NCI-H1930 (cell line): ENCODE measurements around the gene C20orf144.

Experiments used
- DNase-seq, 2 experiments: peaks; one replicate each; lab custom pipeline; 2025; lab: John Stamatoyannopoulos, UW

Gene C20orf144

DNA sequence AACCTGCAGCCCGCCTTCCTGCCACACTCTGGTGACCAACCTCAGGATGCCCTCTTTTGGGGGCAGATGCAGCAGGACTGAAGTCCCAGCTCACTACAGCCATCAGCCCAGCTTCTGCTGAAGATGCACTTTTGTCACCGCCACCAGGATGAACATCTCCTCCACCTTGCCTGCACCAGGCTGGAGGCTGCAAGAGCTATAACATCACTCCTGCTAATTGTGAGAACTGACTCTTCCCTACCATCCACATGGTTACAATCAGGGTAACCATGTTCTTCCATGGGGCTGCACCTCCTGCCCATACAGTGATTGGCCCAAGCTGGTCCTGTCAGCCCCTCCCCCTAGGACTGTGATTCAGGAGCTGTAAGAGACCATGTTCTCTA lies 2.6 kb downstream of the C20orf144 start:
- no peak for DNase-seq

DNA sequence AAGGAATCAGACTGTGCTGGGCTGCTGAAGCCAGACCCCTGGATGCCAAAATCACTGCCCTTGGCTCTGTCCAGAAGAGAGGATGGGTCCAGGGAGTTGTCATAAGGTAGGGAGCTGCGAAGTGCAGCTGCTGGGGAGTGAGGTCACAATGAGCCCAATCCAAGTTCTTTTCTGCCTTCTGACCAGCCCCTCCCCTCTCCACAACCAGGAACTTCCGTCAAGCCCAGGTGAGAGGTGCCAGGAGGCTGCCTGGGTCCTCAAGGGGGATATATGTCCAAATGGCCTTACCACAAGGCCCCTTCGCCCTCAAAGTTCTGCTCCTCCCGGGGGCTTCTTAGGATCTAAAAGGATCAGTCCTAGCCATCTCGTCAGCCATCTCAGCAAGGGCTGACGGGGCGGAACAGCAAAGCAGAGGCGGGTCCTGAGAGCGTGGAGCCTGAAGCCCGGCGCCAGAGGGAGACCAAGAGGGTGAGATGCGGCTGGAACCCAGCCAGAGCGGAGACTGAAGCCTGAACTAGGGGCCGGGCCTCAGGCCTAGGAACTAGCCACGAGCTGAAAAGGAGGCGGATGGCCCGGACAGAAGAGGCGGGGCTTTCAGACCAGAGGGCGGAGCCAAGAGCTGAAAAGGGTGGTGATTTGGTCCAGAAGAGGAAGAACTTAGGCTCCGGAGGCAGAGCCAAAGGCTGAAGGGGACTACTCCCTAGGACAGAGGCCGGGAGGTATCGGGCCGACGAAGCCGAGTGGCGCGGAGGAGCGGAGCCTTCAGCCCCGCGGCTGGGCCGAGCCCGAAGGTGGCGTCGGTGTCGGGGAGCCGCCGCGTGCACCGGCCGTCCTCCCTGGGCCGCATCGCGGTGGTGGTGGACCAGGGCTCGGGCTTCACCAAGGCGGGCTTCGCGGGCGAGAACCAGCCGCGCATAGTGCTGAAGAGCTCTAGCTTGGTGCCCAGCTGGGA lies 4.4 kb downstream of the C20orf144 start, which contains the start of gene ACTL10:
ACTL10 (plus strand) TSS at position 651 of the 952 bp plus-strand sequence. CDS start 555 bp downstream, outside the sequence.
- DNase-seq: no peak

DNA sequence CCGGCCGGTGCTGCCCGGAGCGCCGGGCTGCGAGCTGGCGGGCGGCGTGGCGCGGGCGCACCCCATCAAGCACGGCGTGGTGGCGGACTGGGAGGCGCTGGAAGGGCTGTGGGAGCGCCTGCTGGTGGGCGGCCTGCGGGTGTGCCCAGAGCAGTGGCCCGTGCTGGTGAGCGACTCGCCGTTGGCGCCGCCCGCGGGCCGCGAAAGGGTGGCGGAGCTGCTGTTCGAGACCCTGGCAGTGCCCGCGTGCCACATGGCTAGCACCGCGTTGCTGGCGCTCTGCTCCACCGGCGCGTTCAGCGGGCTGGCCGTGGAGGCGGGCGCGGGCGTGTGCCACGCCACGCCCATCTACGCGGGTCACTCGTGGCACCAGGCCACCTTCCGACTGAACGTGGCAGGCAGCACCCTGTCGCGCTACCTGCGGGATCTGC lies 5.1 kb downstream of the C20orf144 start:
- DNase-seq: no peak

DNA sequence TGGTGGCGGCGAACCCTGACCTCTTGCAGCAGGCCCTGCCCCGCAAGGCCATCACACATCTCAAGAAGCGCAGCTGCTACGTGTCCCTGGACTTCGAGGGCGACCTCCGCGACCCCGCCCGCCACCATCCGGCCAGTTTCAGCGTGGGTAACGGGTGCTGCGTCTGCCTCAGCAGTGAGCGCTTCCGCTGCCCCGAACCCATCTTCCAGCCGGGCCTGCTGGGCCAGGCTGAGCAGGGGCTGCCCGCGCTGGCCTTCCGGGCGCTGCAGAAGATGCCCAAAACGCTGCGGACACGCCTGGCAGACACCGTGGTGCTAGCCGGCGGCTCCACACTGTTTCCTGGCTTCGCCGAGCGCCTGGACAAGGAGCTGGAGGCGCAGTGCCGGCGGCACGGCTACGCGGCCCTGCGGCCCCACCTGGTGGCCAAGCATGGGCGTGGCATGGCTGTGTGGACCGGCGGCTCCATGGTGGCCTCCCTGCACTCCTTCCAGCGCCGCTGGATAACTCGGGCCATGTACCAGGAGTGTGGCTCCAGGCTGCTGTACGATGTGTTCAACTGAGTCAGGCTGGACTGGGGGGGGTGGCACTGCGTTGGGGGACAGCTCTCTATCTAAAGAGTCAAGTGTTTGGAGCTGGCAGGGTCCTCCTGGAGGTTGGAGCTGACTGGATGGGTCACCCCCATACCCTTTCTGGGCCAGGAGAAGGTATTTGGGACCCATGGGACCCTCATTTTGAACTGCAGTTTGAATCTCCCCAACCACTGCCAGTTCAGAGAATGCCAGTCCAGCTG lies 5.7 kb downstream of the C20orf144 start:
- DNase-seq: no peak

DNA sequence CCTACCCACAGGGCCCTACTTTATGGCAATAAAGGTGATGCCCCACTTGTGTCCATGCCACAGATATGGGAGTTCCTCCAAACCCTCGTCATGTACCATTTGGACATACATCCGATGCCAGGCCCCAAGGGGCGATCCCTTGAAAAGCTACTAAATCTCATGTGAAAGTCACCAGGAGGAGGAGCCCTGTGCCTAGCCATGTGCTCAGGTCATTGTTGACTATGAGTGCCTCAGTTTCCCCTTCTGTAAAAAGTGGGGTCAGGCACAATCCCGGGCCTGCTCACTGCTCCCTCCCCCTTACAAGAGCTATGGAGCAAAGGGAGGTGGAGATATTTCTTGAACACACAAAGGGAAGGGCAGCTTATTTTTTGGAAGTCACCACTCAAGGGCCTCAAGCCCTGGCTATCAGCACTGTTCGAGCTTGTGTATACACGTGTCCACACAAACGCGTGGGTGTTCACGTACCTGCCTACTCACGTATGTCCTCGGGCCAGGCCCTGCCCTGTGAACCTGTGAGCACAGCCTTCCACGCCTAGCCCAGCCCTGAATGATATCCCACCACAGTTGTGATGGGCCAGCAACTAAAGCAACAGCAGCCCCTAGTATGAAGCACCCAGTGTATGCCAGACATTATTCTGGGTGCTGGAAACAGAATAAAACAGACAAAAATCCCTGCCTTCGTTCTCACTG lies 6.5 kb downstream of the C20orf144 start:
- no peak for DNase-seq

DNA sequence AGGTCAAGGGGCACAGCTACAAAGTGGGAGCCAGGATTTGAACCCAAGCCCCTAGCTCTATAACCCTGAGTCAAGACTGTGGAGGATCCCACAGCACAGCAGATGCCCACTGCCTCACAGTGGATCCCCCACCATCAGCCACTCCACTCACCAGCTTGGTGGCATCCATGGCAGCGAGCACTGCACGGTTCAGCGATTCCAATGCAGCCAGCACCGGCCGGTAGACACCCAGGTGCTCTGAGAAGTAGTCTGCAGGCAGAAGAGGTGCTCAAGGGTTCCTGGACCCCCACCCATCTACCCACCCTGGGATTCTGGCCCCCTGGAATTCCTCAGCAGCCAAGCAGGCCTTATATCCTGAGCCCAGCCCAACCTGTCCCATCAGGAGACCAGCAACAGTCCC lies 7.1 kb downstream of the C20orf144 start:
- DNase-seq: no peak

DNA sequence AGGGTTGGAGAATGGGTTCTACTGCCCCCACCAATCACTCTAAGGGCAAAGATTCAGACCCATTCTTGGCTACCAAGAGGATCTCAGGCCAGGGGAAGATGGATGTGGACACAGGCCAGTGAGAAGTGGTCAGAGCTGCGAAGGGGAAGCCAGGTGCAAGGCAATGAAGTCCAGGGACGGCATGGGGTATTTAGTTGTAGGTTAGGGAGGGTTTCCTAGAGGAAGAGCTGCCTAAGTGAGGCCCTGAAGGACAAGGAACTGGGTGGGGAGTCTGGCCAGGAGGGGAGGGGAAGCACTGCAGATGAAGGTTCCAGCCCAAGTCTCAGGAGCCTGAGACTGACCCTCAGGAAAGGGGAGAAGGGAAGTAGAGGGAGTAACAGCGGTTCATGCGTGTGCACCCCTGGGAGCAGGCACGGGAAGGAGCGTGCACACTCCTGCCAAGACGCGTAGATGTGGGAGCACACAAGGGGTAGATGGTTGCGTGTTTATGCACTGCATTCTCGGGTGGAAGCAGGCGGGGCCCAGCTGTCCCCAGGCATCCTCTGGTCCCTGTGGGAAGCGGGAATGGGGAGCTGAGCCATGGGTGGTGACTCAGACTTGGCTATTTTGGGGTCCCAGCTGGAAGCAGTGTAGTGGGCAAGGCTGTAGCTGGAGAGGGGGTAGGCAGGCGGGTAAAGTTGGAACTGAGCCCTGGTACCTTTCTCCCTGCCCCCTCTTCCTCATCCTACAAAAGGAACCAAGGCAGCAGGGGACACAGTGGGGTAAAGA lies 7.9 kb downstream of the C20orf144 start:
- no peak for DNase-seq

DNA sequence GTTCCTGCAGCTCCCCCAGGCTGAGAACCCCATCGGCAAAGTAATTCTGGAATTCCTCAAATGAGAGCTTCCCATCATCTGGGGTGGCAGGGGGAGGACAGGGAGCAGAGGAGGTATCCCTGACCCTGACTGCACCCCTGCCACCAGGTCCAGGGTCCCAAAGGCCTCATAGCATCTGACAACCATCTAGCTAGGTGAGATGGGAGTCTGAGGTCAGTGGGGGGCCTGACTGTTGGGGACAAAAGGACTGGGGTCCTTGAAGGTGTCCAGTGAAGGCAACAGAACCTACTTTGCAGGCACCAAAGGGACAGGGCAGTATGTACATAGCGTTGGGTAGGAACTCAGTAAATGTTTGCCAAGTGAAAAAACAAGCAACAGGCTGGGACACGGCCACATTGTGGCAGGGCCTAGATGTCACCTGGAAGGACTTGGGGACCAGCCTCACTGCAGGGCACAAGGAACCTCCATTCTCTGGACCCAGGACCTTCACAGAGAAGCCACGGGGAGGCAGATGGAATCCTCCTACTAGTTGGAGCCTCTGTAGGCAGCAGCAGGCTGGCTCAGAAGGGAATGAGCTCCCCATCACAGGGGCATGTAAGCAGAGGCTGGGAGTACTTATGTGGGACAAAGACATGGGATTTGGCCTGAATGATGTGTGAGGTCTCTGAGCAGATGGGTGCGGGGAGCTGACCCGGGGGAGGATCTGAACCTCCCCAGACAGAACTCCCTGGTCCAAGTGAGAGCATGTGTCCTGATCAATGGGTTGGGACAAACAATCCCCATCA lies 8.8 kb downstream of the C20orf144 start:
- DNase-seq: no peak

DNA sequence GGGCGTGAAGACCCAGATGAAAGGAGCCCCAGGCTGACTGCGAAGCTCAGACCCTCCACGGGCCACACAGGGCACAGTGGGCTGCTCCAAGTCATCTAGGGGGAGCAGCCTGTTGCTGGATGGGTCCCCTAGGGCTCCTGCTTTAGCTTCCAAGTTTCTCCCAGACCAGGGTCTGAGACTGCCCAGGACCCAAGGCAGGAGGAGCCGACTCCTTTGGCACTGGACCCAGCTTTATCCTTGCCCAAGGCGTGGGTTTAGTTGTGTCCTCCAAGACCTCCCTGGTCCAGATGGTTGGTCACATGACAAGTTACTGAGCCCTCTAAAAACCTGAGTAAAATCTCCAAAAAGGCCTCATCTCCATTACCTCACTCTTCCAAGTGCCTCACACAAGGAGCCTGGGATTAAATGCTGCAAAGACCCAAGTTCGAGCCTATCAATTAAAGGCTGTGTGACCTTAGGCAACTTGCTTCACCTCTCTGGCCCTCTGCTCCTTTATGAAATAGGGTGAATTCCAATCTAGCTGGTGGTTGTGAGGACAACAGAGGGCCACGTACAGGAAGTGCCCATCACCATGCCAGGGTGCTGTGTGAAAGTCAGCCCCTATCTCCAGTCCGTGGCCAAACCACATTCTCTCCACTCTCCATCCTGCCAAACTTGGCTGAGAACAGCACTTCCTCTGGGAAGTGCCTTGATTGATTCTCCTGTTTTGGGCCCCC lies 9.6 kb downstream of the C20orf144 start:
- DNase-seq: no peak

DNA sequence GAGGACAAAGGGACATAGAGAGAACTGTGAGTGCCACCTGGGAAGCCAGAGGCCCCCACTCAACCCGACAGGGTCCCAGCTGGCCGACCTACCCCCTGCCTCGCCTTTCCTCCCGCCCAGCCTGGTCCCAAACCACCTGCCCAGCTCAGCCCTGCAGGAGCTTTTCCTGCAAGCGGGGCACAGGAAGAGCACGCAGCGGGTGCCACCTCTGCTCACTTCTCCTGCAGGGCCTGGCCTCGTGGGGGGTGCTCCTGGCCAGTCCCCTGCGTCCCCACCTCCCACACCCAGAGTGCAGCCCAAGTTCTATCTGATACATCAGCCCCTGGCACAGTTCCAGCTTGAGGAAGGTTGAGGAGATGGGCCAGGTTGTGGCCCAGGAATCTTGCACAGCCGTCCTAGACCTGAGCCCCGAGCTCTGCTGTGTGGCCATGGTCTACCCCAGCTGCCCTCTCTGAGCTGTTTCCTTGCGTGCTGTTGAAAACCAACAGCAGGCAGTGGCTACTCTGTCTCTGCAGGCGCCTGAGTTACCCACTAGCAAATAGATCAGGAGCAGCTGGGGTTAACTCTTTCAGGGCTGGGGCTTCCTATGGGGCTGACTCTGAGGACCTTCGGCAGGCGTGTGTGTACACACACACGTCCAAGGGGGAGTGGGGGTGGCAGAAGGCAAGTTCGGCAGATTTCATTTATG lies 10.4 kb downstream of the C20orf144 start:
- DNase-seq: no peak

DNA sequence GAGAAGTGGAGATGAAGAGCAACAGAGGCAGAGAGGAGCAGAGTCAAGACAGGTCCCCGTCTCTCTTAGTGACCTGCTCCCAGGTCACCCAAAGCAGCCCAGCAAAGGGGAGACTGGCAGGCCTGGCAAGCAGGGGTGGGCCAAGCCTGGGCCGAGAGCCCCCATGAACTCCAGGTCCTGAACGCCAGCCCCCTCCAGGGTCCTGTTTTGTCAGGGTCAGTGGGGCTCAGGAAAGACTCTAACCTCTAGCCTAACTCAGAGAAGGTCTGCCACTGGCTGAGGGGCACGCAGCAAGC lies 10.9 kb downstream of the C20orf144 start:
- no peak for DNase-seq

DNA sequence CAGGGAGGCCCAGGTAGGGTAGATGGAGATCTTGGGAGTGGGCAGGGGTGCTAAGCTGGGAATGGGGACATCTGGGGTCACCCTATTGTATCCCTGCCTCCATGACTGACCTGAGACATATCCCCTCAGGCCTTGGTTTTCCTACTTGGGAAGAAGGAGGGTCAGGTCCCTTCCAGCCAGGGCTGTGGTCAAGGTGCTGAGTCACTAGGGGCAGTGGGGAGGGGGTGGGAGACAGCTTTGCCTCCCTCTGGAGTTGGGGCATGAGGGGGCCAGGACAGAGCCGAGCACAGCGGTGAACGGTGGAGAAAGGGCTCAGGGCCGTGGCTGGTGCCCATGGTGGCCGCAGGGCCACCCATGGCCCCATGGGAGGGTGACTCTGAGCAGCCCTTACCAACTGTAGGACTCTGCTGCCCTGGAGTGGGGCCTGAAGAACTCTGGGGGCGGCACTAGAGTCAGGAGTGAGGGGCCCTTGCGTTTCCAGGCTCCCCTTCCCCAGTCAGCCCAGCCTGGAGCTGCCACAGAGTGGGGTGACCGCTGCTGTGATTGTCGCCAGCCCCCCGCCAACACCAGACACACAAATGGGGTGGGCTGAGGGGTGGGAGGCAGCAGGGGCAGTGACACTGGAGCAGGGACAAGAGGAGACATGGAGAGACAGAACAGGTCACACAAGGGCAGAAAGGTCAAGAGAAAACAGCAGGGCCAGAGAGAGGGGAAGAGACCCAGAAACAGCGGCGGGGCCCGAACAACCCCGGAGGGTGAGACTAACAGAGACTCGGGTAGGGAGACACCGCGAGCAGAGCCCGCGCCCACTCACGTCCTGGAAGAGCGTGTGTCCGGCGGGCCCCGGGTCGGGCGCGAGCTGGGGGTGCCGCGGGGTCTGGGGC lies 11.5 kb downstream of the C20orf144 start:
- no peak for DNase-seq

DNA sequence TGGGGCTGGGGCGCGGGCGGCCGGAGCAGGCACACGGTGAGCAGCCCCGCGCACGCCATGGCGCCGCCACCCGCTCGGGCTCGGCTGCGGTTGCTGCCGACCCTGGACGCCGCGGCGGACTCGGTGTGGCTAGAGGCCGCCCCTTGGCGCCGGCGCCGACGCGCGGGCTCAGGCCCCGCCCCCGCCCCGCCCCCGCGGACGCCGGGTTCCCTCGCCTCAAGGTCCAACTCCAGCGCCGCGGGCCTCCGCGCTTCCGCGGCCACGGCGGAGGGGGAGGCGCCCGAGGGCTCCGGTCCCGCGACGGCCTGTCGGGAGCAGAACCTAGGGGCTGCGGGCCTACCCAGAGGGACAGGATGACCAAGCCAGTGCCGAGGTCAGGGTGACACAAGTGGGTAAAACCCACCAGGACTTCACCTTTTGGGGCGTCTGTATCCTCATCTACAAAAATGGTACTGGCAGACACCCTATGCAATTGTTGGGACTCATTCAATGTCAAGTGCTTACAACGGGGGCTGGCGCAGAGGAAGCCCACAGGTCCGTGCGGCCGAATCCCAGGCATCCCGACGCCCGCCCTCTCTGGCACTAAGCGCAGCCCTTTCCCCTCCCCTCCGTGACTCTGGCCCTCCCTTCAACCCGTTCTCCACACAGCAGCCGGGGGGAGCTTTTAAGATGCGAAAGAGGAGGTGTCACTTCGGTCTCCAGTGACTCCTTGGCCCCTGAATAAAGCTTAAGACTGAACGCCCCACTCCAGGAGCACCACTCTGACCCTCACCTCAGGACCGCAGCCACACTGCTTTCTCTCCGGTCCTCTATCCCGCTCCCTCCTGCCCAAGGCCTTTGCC lies 12.4 kb downstream of the C20orf144 start, which contains the start of gene NECAB3:
NECAB3 (minus strand) TSS at position 135 of the 842 bp plus-strand sequence; CDS start at position 59, 76 bp downstream.
- peak; percentile 82 to 90 for DNase-seq

DNA sequence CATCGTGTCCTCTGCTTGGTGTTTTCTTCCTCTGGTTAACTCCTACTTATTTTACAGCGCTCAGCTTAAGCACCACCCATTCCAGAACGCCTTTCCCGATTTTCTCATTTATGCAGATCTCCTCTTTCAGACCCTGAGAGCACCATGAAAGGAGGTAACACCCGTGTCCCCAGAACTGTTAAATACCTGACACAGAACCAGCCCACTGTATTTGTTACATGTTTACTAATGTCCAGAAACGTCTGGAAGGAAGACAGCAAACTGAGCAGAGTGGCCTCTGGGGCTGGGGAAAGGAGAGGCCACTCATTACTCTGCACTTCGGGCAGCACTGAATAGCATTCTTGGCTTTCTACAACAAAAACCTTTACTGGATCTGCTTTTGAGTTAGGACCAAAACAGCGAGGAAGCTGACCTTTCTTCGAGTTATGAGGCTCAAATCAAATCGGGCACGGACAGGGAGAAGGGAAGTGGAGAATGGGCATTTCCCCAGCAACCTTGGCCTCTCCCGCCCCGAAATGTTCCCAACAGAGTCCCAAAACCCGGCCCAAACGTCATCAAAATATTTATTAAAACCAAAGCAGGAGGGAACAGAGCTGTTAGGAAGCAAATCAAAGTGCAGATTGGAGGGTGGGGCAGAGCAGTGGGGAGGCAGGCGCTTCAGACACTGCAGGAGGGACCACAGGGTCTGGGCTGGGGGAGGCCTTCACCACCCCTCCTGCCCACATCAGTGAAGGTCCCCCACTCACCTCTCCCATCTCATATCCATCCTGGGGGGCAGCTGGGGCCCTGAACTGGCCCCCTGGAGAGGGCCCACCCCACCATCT lies 13.2 kb downstream of the C20orf144 start:
- no peak for DNase-seq

DNA sequence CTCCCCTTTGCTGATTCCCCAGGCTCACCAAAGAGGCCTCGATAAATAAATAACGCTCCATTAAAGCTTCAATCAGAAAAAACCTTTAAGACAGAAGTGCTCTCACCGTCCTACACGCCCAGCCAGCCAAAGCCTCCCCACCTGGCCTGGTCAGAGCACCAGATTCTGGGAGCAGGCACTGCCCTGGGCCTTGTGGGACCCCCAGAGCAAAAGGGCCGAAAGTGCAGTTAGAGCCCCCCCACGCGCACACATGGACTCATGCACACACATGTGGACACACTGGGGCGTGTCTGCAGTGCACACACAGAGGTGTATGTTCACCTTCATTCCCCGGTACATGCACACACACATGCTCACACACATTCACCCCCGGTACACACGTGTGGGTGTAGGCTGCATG lies 14.0 kb downstream of the C20orf144 start:
- DNase-seq: no peak
